C4-2B (cell line): Measurements from ENCODE around the gene DUSP5.

Experiments
- H3K27ac ChIP-seq: fragments of 450-650 bp; 2 replicates; pipeline ENCODE4 v1.5.1; 2017
- CTCF ChIP-seq: fragments of 450-650 bp; conservative IDR thresholded peaks from 2 replicates; pipeline ENCODE4 v1.5.1; 2017; ENCODE audit warnings: mild to moderate bottlenecking
- ZFX ChIP-seq: fragments of 450-650 bp; IDR thresholded peaks from 2 replicates; pipeline ENCODE4 v1.6.1; 2017

DUSP5 gene

GRCh38 chr10:110558041-110558440 is 60.3 kb downstream of the DUSP5 start:
- no peak for TF ChIP-seq ZFX
- TF ChIP-seq CTCF = no peak
- H3K27ac ChIP-seq = no peak overlapping the region

GRCh38 chr10:110560012-110560411 is 62.3 kb downstream of the DUSP5 start:
- H3K27ac ChIP-seq = no peak overlapping the region
- TF ChIP-seq ZFX (no peak), CTCF (no peak)
